Liver (tissue), 9 donors: Measurements from ENCODE around the gene PDLIM5. TPM values are rescaled to one million over a fixed set of nuclear protein-coding genes. Genes with fewer than 3 reads are reported as not detected.

ENCODE experiments used
- DNase-seq: peaks from one replicate; pipeline ENCODE4 v3.0.0-alpha.2; 2017; ENCODE audit warnings: low spot score
- H3K27ac ChIP-seq, 2 donors: one replicate each; pipeline ENCODE4 v1.7.0; 2013; ENCODE audit warnings: inconsistent platforms in 2 of 2, low read length in 2 of 2, control low read depth in 1 of 2, low read depth in 1 of 2, mild to moderate bottlenecking in 1 of 2
- H3K27me3 ChIP-seq, 4 donors: one replicate each; pipeline versions ENCODE4 v1.6.1 to v1.7.0; 2013; ENCODE audit warnings: low read length in 3 of 4, inconsistent platforms in 1 of 4, mild to moderate bottlenecking in 1 of 4, moderate library complexity in 1 of 4; ENCODE audit not compliant: control insufficient read depth in 4 of 4, insufficient read depth in 4 of 4
- H3K36me3 ChIP-seq, 4 donors: one replicate each; pipeline versions ENCODE4 v1.6.1 to v1.7.0; 2013; ENCODE audit warnings: low read length in 3 of 4, mild to moderate bottlenecking in 3 of 4, low read depth in 1 of 4, moderate library complexity in 1 of 4; ENCODE audit not compliant: control insufficient read depth in 4 of 4, insufficient read depth in 3 of 4
- H3K4me1 ChIP-seq, 4 donors: one replicate each; pipeline versions ENCODE4 v1.6.1 to v1.7.0; 2013; ENCODE audit warnings: low read length in 3 of 4, mild to moderate bottlenecking in 3 of 4, moderate library complexity in 1 of 4; ENCODE audit not compliant: control insufficient read depth in 4 of 4, insufficient read depth in 4 of 4
- H3K4me3 ChIP-seq, 3 donors: one replicate each; pipeline versions ENCODE4 v1.6.1 to v1.7.0; 2013; ENCODE audit warnings: low read length in 3 of 3, control low read depth in 1 of 3, low read depth in 1 of 3, mild to moderate bottlenecking in 1 of 3
- H3K9ac ChIP-seq, 2 donors: one replicate each; pipeline ENCODE4 v1.7.0; 2013; ENCODE audit warnings: low read length in 2 of 2, mild to moderate bottlenecking in 2 of 2, moderate library complexity in 2 of 2, control low read depth in 1 of 2, low read depth in 1 of 2
- H3K9me3 ChIP-seq, 4 donors: one replicate each; pipeline versions ENCODE4 v1.6.1 to v1.7.0; 2013; ENCODE audit warnings: low read length in 3 of 4; ENCODE audit not compliant: control insufficient read depth in 4 of 4
- ATF3 ChIP-seq: IDR thresholded peaks from 2 replicates; pipeline ENCODE4 v1.6.1; 2016; ENCODE audit warnings: antibody characterized with exemption
- CTCF ChIP-seq: fragments of 150-350 bp; IDR thresholded peaks from 2 replicates; pipeline ENCODE4 v1.5.1; 2017; ENCODE audit warnings: improper control_type of control experiment, low read depth, low read length; ENCODE audit not compliant: missing input control
- EGR1 ChIP-seq, 2 donors: IDR thresholded peaks; 2 replicates each; pipeline ENCODE4 v1.6.1; 2016 to 2018; ENCODE audit warnings: antibody characterized with exemption in 2 of 2, low read depth in 2 of 2
- FOXA1 ChIP-seq: IDR thresholded peaks from 2 replicates; pipeline ENCODE4 v1.6.1; 2016; ENCODE audit warnings: antibody characterized with exemption
- FOXA2 ChIP-seq: IDR thresholded peaks from 2 replicates; pipeline ENCODE4 v1.6.1; 2016; ENCODE audit warnings: antibody characterized with exemption
- GABPA ChIP-seq, 2 donors: IDR thresholded peaks in 1 of 2; conservative IDR thresholded peaks in 1 of 2; 2 replicates each; pipeline ENCODE4 v1.6.1; 2016; ENCODE audit warnings: antibody characterized with exemption in 2 of 2, mild to moderate bottlenecking in 1 of 2, moderate library complexity in 1 of 2
- HNF4A ChIP-seq, 2 donors: conservative IDR thresholded peaks; 2 replicates each; pipeline ENCODE4 v1.6.1; 2016; ENCODE audit warnings: antibody characterized with exemption in 2 of 2, mild to moderate bottlenecking in 2 of 2
- HNF4G ChIP-seq: IDR thresholded peaks from 2 replicates; pipeline ENCODE4 v1.6.1; 2016; ENCODE audit warnings: antibody characterized with exemption
- JUND ChIP-seq, 2 donors: IDR thresholded peaks; 2 replicates each; pipeline ENCODE4 v1.6.1; 2016; ENCODE audit warnings: antibody characterized with exemption in 2 of 2
- MAX ChIP-seq: IDR thresholded peaks from 2 replicates; pipeline ENCODE4 v1.6.1; 2016; ENCODE audit warnings: antibody characterized with exemption
- NR2F2 ChIP-seq: IDR thresholded peaks from 2 replicates; pipeline ENCODE4 v1.6.1; 2016; ENCODE audit warnings: antibody characterized with exemption
- RAD21 ChIP-seq, 2 donors: IDR thresholded peaks; 2 replicates each; pipeline ENCODE4 v1.6.1; 2016; ENCODE audit warnings: antibody characterized with exemption in 2 of 2, mild to moderate bottlenecking in 2 of 2
- REST ChIP-seq: IDR thresholded peaks from 2 replicates; pipeline ENCODE4 v1.6.1; 2016; ENCODE audit warnings: antibody characterized with exemption, mild to moderate bottlenecking
- RXRA ChIP-seq, 2 donors: IDR thresholded peaks; 2 replicates each; pipeline ENCODE4 v1.6.1; 2017 to 2018; ENCODE audit warnings: antibody characterized with exemption in 2 of 2, mild to moderate bottlenecking in 1 of 2
- SP1 ChIP-seq: IDR thresholded peaks from 2 replicates; pipeline ENCODE4 v1.6.1; 2018; ENCODE audit warnings: antibody characterized with exemption, mild to moderate bottlenecking
- TAF1 ChIP-seq: conservative IDR thresholded peaks from 2 replicates; pipeline ENCODE4 v1.6.1; 2016; ENCODE audit warnings: antibody characterized with exemption, mild to moderate bottlenecking
- YY1 ChIP-seq: IDR thresholded peaks from 2 replicates; pipeline ENCODE4 v1.6.1; 2016; ENCODE audit warnings: antibody characterized with exemption, mild to moderate bottlenecking
- ZBTB33 ChIP-seq: IDR thresholded peaks from 2 replicates; pipeline ENCODE4 v1.6.1; 2016; ENCODE audit warnings: antibody characterized with exemption
- WGBS: extraction: QIAGEN DNeasy Blood & Tissue Kit; methylation state at CpG from one replicate; pipeline ENCODE4 v1.1.7; 2013; 5-methylcytosine and 5-hydroxymethylcytosine counted together
- polyA plus RNA-seq, 2 donors: library from polyadenylated mRNA; stranded (reverse) in 1 of 2; unstranded in 1 of 2; fragments of 200-250 nt in 1 of 2; fragments of >200 nt in 1 of 2; fragmentation: Nextera tagmentation in 1 of 2; extraction: Ambion mirVana in 1 of 2; gene quantifications; one replicate each; pipeline versions ENCODE4 v1.2.1 to v1.2.3, GENCODE V29; 2013 to 2015
- total RNA-seq, 2 donors: library from RNA; depleted of rRNA; stranded (reverse); fragments of >200 nt; gene quantifications; one replicate each; pipeline ENCODE4 v1.2.3, GENCODE V29; 2014
- donor health status: healthy.
- donor health status: healthy.
- donor health status: healthy.
- donor health status: healthy.
- donor health status: healthy.

Gene PDLIM5
- total and polyA plus RNA-seq, 4 donors, result 19.1 to 114 (median 67.8) TPM

- TF ChIP-seq CTCF (no peak), SP1 (peak; percentile 74), RXRA (IDR thresholded peaks at IDR 0.05) (peak; percentile 68 to 75), GABPA (IDR thresholded peaks at IDR 0.05 in 1 of 2, conservative IDR thresholded peaks at IDR 0.05 in 1 of 2) (no peak), JUND (IDR thresholded peaks at IDR 0.05) (peak; percentile 80 to 82), RAD21 (IDR thresholded peaks at IDR 0.05) (peak; percentile 45 to 56), EGR1 (IDR thresholded peaks at IDR 0.05; ENCODE audit: low read depth in 2 of 2) (peak in 1 of 2 donors; percentile 18)
Observed at GRCh38 chr4:94507708-94508107, 56.0 kb downstream of the PDLIM5 start (continued).

GRCh38 chr4:94508296-94508695 lies 56.6 kb downstream of the PDLIM5 start:
- H3K4me3 ChIP-seq, result no peak overlapping the region
- H3K9me3 ChIP-seq, result no peaks in the 10 kb centered on the region
- WGBS, result 64% methylated on average over 1 of the region's 1 CpG
- H3K27me3 ChIP-seq, result no peaks in the 10 kb centered on the region
- no peak overlapping the region for H3K9ac ChIP-seq
- H3K27ac ChIP-seq, result peak overlapping the region; percentile 21 to 54
- TF ChIP-seq RXRA (IDR thresholded peaks at IDR 0.05) (no peak), JUND (IDR thresholded peaks at IDR 0.05) (no peak), RAD21 (IDR thresholded peaks at IDR 0.05) (no peak), HNF4A (conservative IDR thresholded peaks at IDR 0.05) (no peak), NR2F2 (no peak), FOXA1 (no peak), ATF3 (no peak), HNF4G (no peak), SP1 (no peak), CTCF (no peak), FOXA2 (no peak), REST (no peak), TAF1 (no peak), GABPA (IDR thresholded peaks at IDR 0.05 in 1 of 2, conservative IDR thresholded peaks at IDR 0.05 in 1 of 2) (no peak), YY1 (no peak), ZBTB33 (no peak), MAX (no peak), EGR1 (IDR thresholded peaks at IDR 0.05; ENCODE audit: low read depth in 2 of 2) (no peak)
- H3K36me3 ChIP-seq, result peaks cover 0 to 2% (median 0%) of the 10 kb centered on the region in 4 donors
- peaks cover 7 to 26% (median 25%) of the 10 kb centered on the region in 4 donors for H3K4me1 ChIP-seq
- DNase-seq, result no peak
